HG03025 (cell line): ENCODE data around the gene ZNF791.
"Not testable (repeated sequence)": the region's sequence is repeated elsewhere in the genome, so short reads cannot be mapped to it uniquely, and the experiment has no call there.

Experiments used
- ATAC-seq: cut with Tn5 transposase; IDR thresholded peaks from one replicate; pipeline ENCODE4 v1.9.1; 2021; ENCODE audit warnings: mild to moderate bottlenecking, moderate library complexity; ENCODE audit not compliant: unreplicated experiment, low FRiP score

Gene ZNF791

DNA sequence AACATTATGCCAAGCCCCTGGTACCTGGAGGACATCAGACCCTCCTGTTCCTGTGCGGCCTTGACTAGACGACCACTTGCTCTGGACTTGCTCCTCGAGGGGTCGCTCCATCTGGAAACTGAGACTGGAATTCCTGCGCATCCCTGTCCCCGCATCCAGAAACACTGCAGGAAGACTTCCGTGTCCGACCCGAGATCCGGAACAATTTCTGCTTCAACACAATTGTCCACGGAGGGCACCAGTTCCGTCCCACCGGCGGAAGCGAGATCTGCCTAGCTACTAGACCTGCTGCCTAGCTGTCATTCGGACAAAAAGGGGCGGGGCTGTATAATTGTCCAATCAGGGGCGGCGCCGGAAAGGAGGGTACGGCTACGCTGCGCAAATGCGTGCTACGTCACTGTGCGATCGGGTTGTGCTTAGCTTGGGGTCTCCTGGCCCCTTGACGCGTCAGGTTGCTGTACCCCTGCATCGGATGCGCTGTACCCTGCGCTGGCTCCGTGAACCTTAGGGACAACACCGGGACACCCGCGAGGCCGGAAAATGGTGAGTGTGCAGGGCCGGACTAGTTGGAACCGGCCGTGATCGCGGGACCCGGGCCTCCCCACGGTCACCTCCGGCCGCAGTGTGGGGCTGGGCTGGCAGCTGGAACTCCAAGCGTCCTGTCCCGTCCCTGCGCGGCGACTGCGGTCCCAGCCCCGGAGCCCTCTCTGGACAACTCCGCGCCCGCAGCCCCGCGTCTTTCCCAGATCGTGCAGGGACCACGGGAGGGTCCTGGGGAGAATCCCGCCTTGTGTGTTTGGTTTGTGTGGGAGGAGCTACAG, at the start of gene ZNF791, which contains the start of gene ZNF490:
Gene ZNF791, plus strand, starts transcription at position 381 of the 821 bp plus-strand sequence. Its CDS starts 160 bp downstream, at position 541.
Gene ZNF490, minus strand, starts transcription at position 274 of the 821 bp plus-strand sequence. Its CDS starts 133 bp downstream, at position 141.
- peak; percentile 67 for ATAC-seq

DNA sequence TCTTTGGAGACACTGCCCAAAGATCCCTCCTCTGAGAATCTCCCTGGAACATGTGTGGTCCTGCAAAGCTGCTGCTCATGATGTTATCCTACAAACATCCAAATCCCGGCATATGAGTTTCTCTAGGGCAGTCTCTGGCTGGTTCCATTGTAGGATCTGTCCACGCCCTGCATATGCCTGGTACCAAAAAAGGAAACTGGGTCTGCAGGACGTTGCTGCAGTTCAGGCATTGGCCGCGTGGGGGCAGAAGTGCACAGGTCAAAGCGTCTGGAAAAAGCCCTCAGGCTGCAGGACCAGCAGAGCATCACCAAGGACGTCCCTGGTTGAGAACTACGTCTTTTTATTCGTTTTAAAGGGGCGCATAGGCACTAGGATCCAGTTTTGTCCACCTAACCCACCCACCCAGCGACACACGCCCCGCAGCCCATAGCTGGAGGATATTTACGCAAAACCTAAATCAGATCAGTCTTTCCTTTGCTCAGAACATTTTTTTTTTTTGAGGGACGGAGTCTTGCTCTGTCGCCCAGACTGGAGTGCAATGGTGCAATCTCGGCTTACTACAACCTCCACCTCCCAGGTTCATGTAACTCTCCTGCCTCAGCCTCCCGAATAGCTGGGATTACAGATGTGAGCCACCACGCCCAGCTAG, 46.6 kb upstream of the ZNF791 start:
- no peak for ATAC-seq

DNA sequence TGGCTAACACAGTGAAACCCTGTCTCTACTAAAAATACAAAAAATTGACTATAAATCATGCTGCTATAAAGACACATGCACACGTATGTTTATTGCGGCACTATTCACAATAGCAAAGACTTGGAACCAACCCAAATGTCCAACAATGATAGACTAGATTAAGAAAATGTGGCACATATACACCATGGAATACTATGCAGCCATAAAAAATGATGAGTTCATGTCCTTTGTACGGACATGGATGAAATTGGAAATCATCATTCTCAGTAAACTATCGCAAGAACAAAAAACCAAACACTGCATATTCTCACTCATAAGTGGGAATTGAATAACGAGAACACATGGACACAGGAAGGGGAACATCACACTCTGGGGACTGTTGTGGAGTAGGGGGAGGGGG, 44.3 kb upstream of the ZNF791 start:
- ATAC-seq = not testable (repeated sequence)

DNA sequence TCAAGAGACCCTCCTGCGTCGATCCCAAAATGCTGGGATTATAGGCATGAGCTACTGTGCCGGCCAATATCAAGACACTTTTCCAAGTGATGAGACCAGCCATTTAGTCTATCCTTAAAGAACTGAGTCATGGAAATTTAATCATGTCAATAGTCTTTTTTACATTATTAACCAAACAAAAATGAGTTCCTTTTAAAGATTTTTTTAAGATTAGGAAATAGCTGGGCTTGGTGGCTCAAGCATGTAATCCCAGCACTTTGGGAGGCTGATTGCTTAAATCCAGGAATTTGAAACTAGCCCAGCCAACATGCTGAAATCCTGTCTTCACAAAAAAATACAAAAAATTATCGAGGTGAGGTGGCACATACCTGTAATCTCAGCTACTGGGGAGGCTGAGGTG, 42.8 kb upstream of the ZNF791 start:
- ATAC-seq = no peak

DNA sequence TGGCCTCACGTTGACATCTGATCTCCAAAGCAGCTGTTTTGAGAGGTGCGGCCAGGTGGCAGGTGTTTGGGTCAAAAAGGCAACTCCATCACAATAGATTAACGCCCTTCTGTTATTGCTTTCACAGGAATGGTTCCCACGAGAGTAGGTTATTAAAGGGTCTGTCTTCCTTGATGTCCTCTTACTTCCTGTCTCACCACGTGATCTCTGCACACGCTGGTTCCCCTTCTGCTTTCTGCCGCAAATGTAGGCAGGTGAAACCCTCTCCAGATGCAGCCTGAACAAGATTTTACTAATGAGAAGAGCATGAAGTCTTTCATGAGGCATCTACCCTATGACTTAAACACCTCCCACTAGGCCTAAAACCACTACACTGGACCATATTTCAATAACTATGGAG, 36.7 kb upstream of the ZNF791 start:
- no peak for ATAC-seq

DNA sequence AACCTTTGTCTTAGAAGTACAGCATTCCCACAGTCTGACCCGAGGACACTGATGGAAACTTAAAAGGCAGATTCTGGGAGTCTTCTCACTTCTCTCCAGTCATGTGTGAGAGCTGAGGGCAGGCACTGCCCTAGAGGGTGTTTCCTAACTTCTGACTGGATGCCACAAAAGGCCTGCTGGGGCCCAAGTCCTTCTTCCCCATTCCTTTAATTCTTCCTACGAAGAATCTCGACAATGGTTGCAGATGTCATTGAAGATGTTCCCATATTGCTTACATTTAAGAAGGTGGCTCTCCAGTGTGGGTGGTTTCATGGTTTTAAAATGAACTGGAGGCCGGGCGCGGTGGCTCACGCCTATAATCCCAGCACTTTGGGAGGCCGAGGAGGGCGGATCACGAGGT, 32.1 kb upstream of the ZNF791 start:
- ATAC-seq = no peak

DNA sequence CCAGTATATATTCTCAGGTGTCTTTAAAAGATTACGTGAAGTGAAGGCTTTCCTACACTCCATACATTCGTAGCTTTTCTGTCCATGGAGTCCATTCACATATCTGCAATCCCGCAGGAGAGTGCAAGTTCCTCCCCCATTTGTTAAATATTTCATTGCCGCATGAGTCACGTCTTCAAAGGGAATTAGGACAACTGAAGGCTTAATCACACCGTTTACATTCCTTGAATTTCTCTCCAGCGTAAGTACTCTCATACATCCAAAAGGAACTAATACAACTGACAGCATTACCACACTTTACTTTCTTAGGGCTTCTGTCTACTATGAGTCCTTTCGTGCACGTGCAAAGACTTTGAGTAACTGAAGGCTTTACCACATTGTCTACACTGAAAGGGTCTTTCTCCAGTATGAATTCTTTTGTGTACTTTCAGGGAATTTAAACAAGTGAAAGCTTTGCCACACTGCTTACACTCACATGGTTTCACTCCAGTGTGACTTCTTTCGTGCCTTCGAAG, 30.5 kb upstream of the ZNF791 start:
- no peak for ATAC-seq

DNA sequence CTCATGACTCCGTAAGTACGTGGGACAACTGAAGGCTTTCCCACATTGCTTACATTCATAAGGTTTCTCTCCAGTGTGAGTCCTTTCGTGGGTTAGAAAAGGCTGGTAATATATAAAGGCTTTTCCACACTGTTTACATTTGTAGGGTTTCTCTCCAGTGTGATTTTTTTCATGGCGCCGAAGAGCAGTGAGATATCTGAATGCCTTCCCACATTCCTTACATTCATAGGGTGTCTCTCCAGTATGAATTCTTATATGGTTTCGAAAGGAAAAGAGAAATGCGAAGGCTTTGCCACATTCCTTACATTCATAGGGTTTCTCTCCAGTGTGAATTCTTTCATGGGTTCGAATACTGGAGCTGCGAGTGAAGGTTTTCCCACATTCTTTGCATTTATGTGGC, 29.6 kb upstream of the ZNF791 start:
- ATAC-seq = no peak

DNA sequence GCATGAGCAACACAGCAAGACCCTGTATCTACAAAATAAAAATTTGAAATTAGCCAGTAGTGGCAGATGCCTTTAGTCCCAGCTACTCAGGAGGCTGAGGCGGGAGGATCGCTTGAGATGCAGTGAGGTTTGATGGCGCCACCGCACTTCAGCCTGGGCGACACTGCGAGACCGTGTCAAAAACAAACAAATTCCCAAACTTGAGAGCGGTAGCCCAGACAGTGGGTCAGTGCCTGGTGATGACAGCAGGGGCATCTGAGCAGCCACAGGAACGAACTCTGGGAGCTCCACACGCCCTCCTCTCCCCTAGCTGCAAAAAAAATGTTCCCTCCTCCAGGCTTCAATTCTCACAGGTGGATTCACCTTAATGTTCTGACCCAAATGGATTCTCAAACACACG, 14.2 kb upstream of the ZNF791 start:
- no peak for ATAC-seq

DNA sequence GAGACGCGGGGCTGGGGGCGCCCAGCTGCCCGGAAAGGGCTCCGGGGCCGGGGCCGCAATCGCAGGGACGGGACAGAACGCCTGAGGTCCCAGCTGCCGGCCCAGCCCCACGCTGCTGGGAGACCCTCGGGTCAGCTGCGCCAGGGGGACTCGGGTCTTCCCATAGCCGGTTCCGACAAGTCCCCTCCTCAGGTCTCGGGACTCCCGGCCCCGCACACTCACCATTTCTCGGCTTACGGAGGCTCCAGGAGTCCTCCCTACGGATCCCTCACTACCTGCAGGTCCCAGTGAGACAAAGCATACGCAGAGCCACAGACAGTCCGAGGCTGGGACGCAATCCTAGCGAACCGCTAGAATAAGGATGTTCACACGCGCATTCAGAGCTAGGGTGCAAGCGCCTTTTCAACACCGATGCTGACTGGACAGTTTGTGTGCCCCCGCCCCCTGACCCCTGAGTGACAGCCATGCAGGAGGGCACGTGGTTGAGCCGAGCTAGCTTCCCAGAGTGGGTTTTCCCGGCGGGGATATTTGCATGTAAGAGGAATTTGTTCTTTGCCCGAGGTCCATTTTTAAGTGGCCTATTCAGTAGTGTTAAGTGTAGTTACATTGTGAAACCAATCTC, 13.7 kb upstream of the ZNF791 start:
- no peak for ATAC-seq

DNA sequence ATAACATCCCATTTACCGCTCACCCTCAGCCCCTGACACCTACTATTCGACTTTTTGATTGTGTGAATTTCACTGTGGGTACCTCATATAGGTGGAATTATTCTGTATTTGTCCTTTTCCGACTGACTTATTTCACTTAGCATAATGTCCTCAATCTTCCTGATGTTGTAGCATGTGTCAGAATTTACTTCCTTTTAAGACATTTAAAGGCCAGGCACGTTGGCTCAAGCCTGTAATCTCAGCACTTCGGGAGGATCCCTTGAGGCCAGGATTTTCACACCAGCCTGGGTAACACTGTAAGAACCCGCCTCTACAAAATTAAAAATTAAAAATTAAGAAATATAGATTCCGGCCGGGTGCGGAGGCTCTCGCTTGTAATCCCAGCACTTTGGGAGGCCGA, 13.1 kb upstream of the ZNF791 start:
- ATAC-seq = no peak

DNA sequence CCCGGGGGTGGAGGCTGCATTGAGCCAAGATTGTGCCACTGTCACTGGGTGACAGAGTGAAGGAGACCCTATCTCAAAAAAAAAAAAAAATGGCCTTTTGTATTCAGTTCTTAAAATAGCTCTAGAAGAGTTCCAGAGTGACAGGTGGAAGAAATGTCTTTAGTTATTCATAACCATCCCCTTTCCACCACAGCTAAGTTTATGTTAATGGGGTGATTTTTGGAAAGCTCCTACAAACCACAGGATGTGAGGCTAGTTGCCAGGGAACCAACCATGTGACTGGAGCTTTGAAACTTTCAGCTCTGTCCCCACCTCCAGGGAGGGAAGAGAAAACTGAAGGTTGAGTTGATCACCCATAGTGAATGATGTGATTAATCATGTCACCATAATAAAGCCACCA, 7.0 kb upstream of the ZNF791 start:
- no peak for ATAC-seq

DNA sequence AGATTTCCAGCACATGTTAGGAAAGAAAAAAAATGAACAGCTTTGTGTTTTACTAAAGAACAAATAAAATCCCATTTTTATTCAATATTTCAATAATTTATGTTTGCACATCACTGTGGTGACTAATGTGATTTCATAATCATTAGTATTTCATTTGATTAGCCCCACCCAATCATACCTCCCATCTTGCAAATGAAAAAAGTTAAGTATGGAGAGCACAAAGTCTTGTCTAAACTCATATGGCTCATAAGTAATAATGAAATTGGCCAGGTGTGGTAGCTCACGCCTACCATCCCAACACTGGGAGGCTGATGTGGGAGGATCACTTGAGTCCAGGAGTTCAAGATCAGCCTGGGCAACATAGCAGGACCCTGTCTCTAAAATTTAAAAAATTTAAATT, 3.9 kb upstream of the ZNF791 start:
- ATAC-seq = no peak

DNA sequence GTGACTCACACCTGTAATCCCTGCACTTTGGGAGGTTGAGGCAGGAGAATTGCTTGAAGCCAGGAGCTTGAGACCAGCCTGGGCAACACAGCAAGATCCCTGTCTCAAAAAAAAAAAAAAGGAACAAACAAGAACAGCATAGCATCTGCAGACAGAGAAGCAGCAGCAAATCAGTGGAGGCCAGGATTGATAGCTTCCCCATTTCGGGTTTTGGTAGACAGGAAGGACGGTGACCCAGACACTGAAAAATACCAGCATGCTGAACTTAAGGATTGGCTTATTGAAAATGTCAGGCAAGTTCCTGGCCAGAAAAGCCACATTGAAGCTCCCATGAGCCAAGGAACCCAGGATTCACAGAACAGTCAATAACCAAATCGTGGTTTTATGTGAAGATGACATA, 3.1 kb upstream of the ZNF791 start:
- no peak for ATAC-seq

DNA sequence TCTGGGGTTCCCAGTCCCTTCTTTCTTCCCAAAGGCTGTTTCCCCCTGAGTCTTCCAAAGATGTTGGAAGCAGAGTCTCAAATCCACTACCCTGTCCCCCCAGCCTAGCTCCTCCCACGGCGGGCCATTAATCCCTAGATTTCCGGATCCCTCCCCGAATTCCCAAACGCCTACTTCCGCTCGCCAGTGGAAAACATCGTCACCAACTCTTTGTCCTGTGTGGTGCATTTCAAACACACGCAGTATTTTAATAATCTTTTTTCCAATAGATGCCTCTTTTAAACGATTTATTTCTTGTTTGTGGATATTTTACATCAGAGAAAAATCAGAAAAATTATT, 610 bp downstream of the ZNF791 start:
- no peak for ATAC-seq

DNA sequence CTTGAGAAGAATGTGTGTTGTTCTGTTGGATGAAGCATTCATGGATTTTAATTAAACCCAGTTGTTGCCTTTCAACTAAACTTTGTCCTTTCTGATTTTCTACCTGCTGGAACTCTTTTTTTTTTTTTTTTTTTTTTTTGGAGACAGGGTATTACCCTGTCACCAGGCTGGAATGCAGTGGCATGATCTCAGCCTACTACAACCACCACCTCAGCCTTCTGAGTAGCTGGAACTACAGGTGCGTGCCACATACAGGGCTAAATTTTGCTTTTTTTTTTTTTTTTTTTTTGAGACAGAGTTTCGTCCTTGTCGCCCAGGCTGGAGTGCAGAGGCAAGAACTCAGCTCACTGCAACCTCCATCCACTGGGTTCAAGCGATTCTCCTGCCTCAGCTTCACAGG, 6.9 kb downstream of the ZNF791 start:
- no peak for ATAC-seq

DNA sequence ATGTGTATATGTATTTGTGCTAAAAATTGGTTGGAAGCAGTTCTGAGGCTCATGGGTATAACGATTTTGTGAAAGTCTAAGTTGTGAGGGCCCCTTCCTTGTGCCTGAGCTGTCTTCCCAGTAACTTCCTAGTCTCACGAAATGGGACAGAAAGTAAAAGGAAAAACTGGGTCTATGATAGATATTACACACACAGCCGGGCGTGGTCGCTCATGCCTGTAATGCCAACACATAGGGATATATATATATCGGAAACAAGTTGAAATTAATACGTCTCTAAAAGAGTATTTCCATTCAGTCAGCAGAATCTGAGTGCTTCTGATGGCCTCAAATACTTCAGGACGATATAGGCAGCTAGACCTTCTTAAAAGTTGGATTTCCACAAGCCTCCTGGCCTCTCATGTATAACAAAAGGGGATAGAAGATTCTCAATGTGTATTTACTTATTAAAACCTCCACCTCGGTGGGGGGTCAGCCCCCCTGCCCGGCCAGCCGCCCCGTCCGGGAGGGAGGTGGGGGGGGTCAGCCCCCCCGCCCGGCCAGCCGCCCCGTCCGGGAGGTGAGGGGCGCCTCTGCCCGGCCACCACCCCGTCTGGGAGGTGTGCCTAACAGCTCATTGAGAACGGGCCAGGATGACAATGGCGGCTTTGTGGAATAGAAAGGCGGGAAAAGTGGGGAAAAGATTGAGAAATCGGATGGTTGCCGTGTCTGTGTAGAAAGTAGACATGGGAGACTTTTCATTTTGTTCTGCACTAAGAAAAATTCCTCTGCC, 10.7 kb downstream of the ZNF791 start:
- not testable (repeated sequence) for ATAC-seq

DNA sequence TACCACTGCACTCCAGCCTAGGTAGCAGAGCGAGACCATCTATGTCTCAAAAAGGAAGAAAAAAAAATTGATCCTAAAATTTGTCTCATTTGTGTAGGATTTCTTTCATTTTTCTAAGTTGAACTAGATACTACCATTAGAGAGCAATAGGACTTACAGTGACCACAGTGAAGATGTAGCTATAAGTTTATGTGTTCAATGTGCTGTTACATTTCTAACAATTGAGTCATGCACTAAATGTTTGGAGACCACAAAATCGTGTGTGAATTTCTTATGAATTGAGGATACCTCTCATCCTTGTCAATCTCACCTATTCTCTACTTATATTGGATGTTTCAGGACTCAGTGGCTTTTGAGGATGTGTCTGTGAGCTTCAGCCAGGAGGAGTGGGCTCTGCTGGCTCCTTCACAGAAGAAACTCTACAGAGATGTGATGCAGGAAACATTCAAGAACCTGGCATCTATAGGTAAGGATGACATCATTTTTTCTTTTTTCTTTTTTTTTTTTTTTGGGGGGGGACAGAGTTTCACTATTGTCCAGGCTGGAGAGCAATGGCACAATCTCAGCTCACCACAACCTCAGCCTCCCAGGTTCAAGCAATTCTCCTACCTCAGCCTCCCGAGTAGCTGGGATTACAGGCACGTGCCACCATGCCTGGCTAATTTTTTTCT, 12.8 kb downstream of the ZNF791 start:
- ATAC-seq = no peak

DNA sequence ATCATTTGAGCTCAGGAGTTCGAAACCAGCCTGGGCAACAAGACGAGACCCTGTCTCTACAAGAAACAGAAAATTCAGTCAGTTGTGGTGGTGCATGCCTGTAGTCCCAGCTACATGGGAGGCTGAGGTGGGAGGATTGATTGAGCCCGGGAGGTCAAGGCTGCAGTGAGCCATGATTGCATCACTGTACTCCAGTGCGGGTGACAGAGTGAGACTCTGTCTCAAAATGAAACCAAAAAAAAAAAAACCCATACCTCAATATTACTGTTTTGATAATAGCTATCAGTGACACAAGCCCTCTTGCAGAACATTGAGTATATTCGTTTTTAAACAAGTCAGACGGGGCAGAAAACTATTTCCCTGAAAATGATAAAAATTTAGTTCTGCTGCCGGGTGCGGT, 16.2 kb downstream of the ZNF791 start:
- ATAC-seq = no peak
